Thymus (tissue), 11 donors: Measurements from ENCODE around the gene OR6Y1. TPM values are rescaled to one million over a fixed set of nuclear protein-coding genes. Genes with fewer than 3 reads are reported as not detected.

Source experiments
- DNase-seq, 9 donors: peaks; one replicate each; pipeline ENCODE4 v3.0.0-alpha.2; 2013; ENCODE audit warnings: low spot score in 9 of 9, low read depth in 6 of 9, missing footprints in 1 of 9
- H3K27ac ChIP-seq, 2 donors: one replicate each; pipeline ENCODE4 v1.5.1; 2013; ENCODE audit warnings: control low read depth in 1 of 2, low read depth in 1 of 2, low read length in 1 of 2, mild to moderate bottlenecking in 1 of 2, moderate library complexity in 1 of 2
- H3K27me3 ChIP-seq, 2 donors: one replicate each; pipeline ENCODE4 v1.5.1; 2013; ENCODE audit warnings: low read length in 1 of 2; ENCODE audit not compliant: control insufficient read depth in 2 of 2, insufficient read depth in 1 of 2
- H3K36me3 ChIP-seq, 2 donors: one replicate each; pipeline ENCODE4 v1.5.1; 2013; ENCODE audit warnings: low read length in 1 of 2, mild to moderate bottlenecking in 1 of 2, moderate library complexity in 1 of 2; ENCODE audit not compliant: control insufficient read depth in 2 of 2, insufficient read depth in 2 of 2
- H3K4me1 ChIP-seq, 2 donors: one replicate each; pipeline ENCODE4 v1.5.1; 2013; ENCODE audit warnings: low read length in 2 of 2; ENCODE audit not compliant: control insufficient read depth in 2 of 2, insufficient read depth in 2 of 2
- H3K4me3 ChIP-seq, 2 donors: one replicate each; pipeline ENCODE4 v1.5.1; 2013; ENCODE audit warnings: low read length in 2 of 2, control low read depth in 1 of 2, mild to moderate bottlenecking in 1 of 2
- H3K9me3 ChIP-seq, 2 donors: one replicate each; pipeline ENCODE4 v1.5.1; 2013; ENCODE audit warnings: low read length in 1 of 2, mild to moderate bottlenecking in 1 of 2; ENCODE audit not compliant: control insufficient read depth in 2 of 2, insufficient read depth in 1 of 2
- WGBS: extraction: QIAGEN DNeasy Blood & Tissue Kit; methylation state at CpG from one replicate; pipeline ENCODE4 v1.1.7; 2013; 5-methylcytosine and 5-hydroxymethylcytosine counted together
- polyA plus RNA-seq: library from polyadenylated mRNA; stranded (reverse); fragments of 200-250 nt; gene quantifications from one replicate; pipeline ENCODE4 v1.2.3, GENCODE V29; 2013
- total RNA-seq: library from RNA; stranded (reverse); fragments of 120-200 nt; gene quantifications from one replicate; pipeline ENCODE4 v1.2.4, GENCODE V29; 2013
- donor health status: healthy.

Gene OR6Y1
- total and polyA plus RNA-seq, 2 donors, result not detected

GRCh38 chr1:158563853-158564252, 9.6 kb upstream of the OR6Y1 start:
- no peak for DNase-seq
- WGBS, result 94% methylated on average over 2 of the region's 2 CpGs
- Histone ChIP-seq H3K9me3 (no peaks in the 10 kb centered on the region), H3K27me3 (no peaks in the 10 kb centered on the region), H3K36me3 (no peaks in the 10 kb centered on the region), H3K4me3 (no peak overlapping the region), H3K27ac (no peak overlapping the region), H3K4me1 (no peaks in the 10 kb centered on the region)

DNA sequence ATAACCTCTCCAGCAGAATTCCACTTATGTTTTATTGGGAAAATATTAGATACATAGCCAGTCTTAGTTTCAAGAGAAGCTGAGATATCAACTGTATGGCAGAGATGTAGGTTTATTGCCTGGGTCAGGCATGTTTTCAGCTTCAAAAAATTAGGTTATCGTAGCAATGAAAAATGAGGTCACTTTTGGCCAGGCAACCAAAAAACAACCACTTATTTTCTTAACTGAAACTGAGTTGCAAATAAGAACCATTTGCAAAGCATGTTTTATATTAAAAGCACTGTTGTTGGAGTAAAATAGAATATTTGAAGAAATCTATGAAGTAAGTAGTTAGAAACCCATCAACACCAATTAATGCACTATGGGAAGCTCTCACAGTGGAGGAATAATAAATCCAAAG, 5.5 kb upstream of the OR6Y1 start:
- H3K27ac ChIP-seq, result no peak overlapping the region
- no peak for DNase-seq
- 95% methylated on average over 1 of the region's 1 CpG for WGBS
- H3K9me3 ChIP-seq, result no peaks in the 10 kb centered on the region
- H3K4me1 ChIP-seq, result no peaks in the 10 kb centered on the region
- no peak overlapping the region for H3K4me3 ChIP-seq
- H3K36me3 ChIP-seq, result no peaks in the 10 kb centered on the region
- no peaks in the 10 kb centered on the region for H3K27me3 ChIP-seq

GRCh38 chr1:158552296-158552695, 1.9 kb downstream of the OR6Y1 start:
- H3K9me3 ChIP-seq, result no peaks in the 10 kb centered on the region
- H3K4me1 ChIP-seq, result no peaks in the 10 kb centered on the region
- H3K27ac ChIP-seq, result no peak overlapping the region
- no peak for DNase-seq
- H3K27me3 ChIP-seq, result no peaks in the 10 kb centered on the region
- WGBS, result 97% methylated on average over 1 of the region's 1 CpG
- no peaks in the 10 kb centered on the region for H3K36me3 ChIP-seq
- H3K4me3 ChIP-seq, result no peak overlapping the region

- Histone ChIP-seq H3K9me3 (no peaks in the 10 kb centered on the region), H3K4me3 (no peak overlapping the region), H3K36me3 (no peaks in the 10 kb centered on the region), H3K4me1 (no peaks in the 10 kb centered on the region), H3K27ac (no peak overlapping the region), H3K27me3 (no peaks in the 10 kb centered on the region)
- WGBS, result 97% methylated on average over 2 of the region's 2 CpGs
- DNase-seq, result no peak
Observed at GRCh38 chr1:158547533-158547932, 6.7 kb downstream of the OR6Y1 start.

GRCh38 chr1:158537609-158538008, 16.6 kb downstream of the OR6Y1 start:
- H3K9me3 ChIP-seq, result no peaks in the 10 kb centered on the region
- DNase-seq, result no peak
- WGBS, result 98% methylated on average over 2 of the region's 2 CpGs

GRCh38 chr1:158534496-158534895, 19.7 kb downstream of the OR6Y1 start:
- DNase-seq, result no peak
- Histone ChIP-seq H3K27me3 (no peaks in the 10 kb centered on the region), H3K9me3 (no peaks in the 10 kb centered on the region), H3K27ac (no peak overlapping the region), H3K4me3 (no peak overlapping the region), H3K4me1 (no peaks in the 10 kb centered on the region), H3K36me3 (no peaks in the 10 kb centered on the region)
- 90% methylated on average over 5 of the region's 5 CpGs for WGBS

More at GRCh38 chr1:158537609-158538008, 16.6 kb downstream of the OR6Y1 start:
- Histone ChIP-seq H3K27ac (no peak overlapping the region), H3K36me3 (no peaks in the 10 kb centered on the region), H3K27me3 (no peaks in the 10 kb centered on the region), H3K4me1 (no peaks in the 10 kb centered on the region), H3K4me3 (no peak overlapping the region)

DNA sequence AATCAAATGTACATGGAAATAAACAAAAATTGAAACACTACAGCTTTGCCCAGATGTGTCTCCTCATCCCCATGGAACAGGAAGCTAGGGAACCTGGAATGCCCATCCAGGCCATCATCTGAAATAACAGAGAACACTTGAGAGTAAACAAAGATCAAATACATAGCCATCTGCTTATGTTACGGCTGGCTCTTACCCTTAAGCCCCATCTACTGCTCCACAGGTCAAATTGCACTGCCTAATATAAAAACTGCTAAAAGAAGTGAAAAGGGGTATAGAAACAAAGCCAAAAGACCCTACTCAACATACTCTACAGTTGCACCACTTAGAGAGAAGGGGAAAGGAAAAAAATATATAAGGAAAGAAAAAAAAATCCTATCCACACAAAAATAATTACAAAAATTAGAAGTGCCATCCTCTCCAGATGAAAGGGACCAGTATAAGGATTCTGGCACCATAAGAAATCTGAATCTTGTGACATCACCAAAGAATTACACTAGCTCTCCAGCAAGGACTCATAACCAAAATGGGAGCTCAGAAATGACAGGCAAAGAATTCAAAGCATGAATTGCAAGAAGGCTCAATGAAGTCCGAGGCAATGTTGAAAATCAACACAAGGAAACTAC, 26.9 kb downstream of the OR6Y1 start:
- Histone ChIP-seq H3K9me3 (no peaks in the 10 kb centered on the region), H3K4me3 (no peak overlapping the region), H3K27ac (no peak overlapping the region), H3K36me3 (no peaks in the 10 kb centered on the region), H3K4me1 (no peaks in the 10 kb centered on the region), H3K27me3 (no peaks in the 10 kb centered on the region)
- DNase-seq, result peak in 4 of 9 donors; percentile 53 to 64 (median 60)
- 49% methylated on average over 2 of the region's 2 CpGs for WGBS

DNA sequence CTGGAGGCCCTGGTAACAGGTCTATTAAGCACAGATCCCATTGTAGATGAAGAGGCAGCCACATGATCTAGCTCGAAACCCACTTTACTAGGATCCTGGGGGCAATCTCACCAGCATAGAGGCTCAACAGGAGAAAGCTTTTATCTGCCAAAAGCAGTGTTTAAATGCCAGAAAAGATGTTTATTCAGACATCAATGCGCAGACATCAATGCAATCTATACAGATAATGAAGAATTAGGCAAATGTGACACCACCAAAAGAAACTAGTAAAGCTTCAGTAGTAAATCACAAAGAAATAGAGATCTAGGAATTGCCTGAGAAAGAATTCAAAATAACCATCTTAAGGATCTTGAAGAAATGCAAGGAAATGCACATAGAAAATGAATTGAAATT, 32.5 kb downstream of the OR6Y1 start:
- H3K9me3 ChIP-seq, result no peaks in the 10 kb centered on the region
- H3K4me1 ChIP-seq, result no peaks in the 10 kb centered on the region
- WGBS, result 93% methylated on average over 2 of the region's 2 CpGs
- no peak overlapping the region for H3K27ac ChIP-seq
- H3K36me3 ChIP-seq, result no peaks in the 10 kb centered on the region
- no peak overlapping the region for H3K4me3 ChIP-seq
- DNase-seq, result no peak
- no peaks in the 10 kb centered on the region for H3K27me3 ChIP-seq

DNA sequence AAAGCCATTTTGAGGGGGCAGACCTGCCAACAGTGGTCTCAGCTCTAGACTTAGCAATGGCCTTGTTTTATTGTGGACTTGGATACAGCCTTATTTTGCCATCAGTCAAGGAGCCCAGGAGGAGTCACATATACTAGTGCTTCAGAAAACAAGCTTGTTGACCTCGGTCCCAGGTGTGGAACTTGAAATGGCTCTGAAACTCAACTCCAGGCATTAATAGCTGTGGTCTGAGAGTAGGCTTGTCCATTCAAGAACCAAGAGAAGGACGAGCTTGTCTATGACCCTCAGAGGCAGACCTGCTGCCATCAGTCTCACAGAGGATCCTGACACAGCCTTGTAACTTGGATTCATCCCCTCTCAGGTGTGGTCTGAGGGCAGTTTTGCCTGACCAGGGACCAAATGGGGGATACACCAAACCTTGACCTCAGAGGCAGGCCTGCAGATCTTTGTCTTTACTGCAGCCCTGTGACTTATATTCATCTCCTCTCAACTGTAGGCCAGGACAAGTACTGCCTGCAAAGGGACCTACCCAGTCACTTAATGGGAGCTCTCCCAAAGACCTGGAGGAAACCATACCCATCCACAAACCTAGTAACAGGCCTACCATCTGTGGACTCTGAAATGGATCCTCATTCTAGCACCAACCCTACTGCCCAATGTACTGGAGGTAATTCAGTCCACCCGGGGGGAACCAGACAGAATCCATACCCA, 33.1 kb downstream of the OR6Y1 start:
- no peak for DNase-seq
- no peaks in the 10 kb centered on the region for H3K4me1 ChIP-seq
- no peaks in the 10 kb centered on the region for H3K9me3 ChIP-seq
- 96% methylated on average over 3 of the region's 3 CpGs for WGBS
- H3K4me3 ChIP-seq, result no peak overlapping the region
- no peaks in the 10 kb centered on the region for H3K36me3 ChIP-seq
- no peak overlapping the region for H3K27ac ChIP-seq
- no peaks in the 10 kb centered on the region for H3K27me3 ChIP-seq
